Liver (tissue), 9 donors: Measurements from ENCODE around the gene SECISBP2L. TPM values are rescaled to one million over a fixed set of nuclear protein-coding genes. Genes with fewer than 3 reads are reported as not detected.

Experiments
- DNase-seq: peaks from one replicate; pipeline ENCODE4 v3.0.0-alpha.2; 2017; ENCODE audit warnings: low spot score
- H3K27ac ChIP-seq, 2 donors: one replicate each; pipeline ENCODE4 v1.7.0; 2013; ENCODE audit warnings: inconsistent platforms in 2 of 2, low read length in 2 of 2, control low read depth in 1 of 2, low read depth in 1 of 2, mild to moderate bottlenecking in 1 of 2
- H3K27me3 ChIP-seq, 4 donors: one replicate each; pipeline versions ENCODE4 v1.6.1 to v1.7.0; 2013; ENCODE audit warnings: low read length in 3 of 4, inconsistent platforms in 1 of 4, mild to moderate bottlenecking in 1 of 4, moderate library complexity in 1 of 4; ENCODE audit not compliant: control insufficient read depth in 4 of 4, insufficient read depth in 4 of 4
- H3K36me3 ChIP-seq, 4 donors: one replicate each; pipeline versions ENCODE4 v1.6.1 to v1.7.0; 2013; ENCODE audit warnings: low read length in 3 of 4, mild to moderate bottlenecking in 3 of 4, low read depth in 1 of 4, moderate library complexity in 1 of 4; ENCODE audit not compliant: control insufficient read depth in 4 of 4, insufficient read depth in 3 of 4
- H3K4me1 ChIP-seq, 4 donors: one replicate each; pipeline versions ENCODE4 v1.6.1 to v1.7.0; 2013; ENCODE audit warnings: low read length in 3 of 4, mild to moderate bottlenecking in 3 of 4, moderate library complexity in 1 of 4; ENCODE audit not compliant: control insufficient read depth in 4 of 4, insufficient read depth in 4 of 4
- H3K4me3 ChIP-seq, 3 donors: one replicate each; pipeline versions ENCODE4 v1.6.1 to v1.7.0; 2013; ENCODE audit warnings: low read length in 3 of 3, control low read depth in 1 of 3, low read depth in 1 of 3, mild to moderate bottlenecking in 1 of 3
- H3K9ac ChIP-seq, 2 donors: one replicate each; pipeline ENCODE4 v1.7.0; 2013; ENCODE audit warnings: low read length in 2 of 2, mild to moderate bottlenecking in 2 of 2, moderate library complexity in 2 of 2, control low read depth in 1 of 2, low read depth in 1 of 2
- H3K9me3 ChIP-seq, 4 donors: one replicate each; pipeline versions ENCODE4 v1.6.1 to v1.7.0; 2013; ENCODE audit warnings: low read length in 3 of 4; ENCODE audit not compliant: control insufficient read depth in 4 of 4
- ATF3 ChIP-seq: IDR thresholded peaks from 2 replicates; pipeline ENCODE4 v1.6.1; 2016; ENCODE audit warnings: antibody characterized with exemption
- EGR1 ChIP-seq, 2 donors: IDR thresholded peaks; 2 replicates each; pipeline ENCODE4 v1.6.1; 2016 to 2018; ENCODE audit warnings: antibody characterized with exemption in 2 of 2, low read depth in 2 of 2
- FOXA1 ChIP-seq: IDR thresholded peaks from 2 replicates; pipeline ENCODE4 v1.6.1; 2016; ENCODE audit warnings: antibody characterized with exemption
- FOXA2 ChIP-seq: IDR thresholded peaks from 2 replicates; pipeline ENCODE4 v1.6.1; 2016; ENCODE audit warnings: antibody characterized with exemption
- HNF4A ChIP-seq, 2 donors: conservative IDR thresholded peaks; 2 replicates each; pipeline ENCODE4 v1.6.1; 2016; ENCODE audit warnings: antibody characterized with exemption in 2 of 2, mild to moderate bottlenecking in 2 of 2
- HNF4G ChIP-seq: IDR thresholded peaks from 2 replicates; pipeline ENCODE4 v1.6.1; 2016; ENCODE audit warnings: antibody characterized with exemption
- JUND ChIP-seq, 2 donors: IDR thresholded peaks; 2 replicates each; pipeline ENCODE4 v1.6.1; 2016; ENCODE audit warnings: antibody characterized with exemption in 2 of 2
- MAX ChIP-seq: IDR thresholded peaks from 2 replicates; pipeline ENCODE4 v1.6.1; 2016; ENCODE audit warnings: antibody characterized with exemption
- RAD21 ChIP-seq, 2 donors: IDR thresholded peaks; 2 replicates each; pipeline ENCODE4 v1.6.1; 2016; ENCODE audit warnings: antibody characterized with exemption in 2 of 2, mild to moderate bottlenecking in 2 of 2
- RXRA ChIP-seq, 2 donors: IDR thresholded peaks; 2 replicates each; pipeline ENCODE4 v1.6.1; 2017 to 2018; ENCODE audit warnings: antibody characterized with exemption in 2 of 2, mild to moderate bottlenecking in 1 of 2
- SP1 ChIP-seq: IDR thresholded peaks from 2 replicates; pipeline ENCODE4 v1.6.1; 2018; ENCODE audit warnings: antibody characterized with exemption, mild to moderate bottlenecking
- TAF1 ChIP-seq: conservative IDR thresholded peaks from 2 replicates; pipeline ENCODE4 v1.6.1; 2016; ENCODE audit warnings: antibody characterized with exemption, mild to moderate bottlenecking
- ZBTB33 ChIP-seq: IDR thresholded peaks from 2 replicates; pipeline ENCODE4 v1.6.1; 2016; ENCODE audit warnings: antibody characterized with exemption
- WGBS: extraction: QIAGEN DNeasy Blood & Tissue Kit; methylation state at CpG from one replicate; pipeline ENCODE4 v1.1.7; 2013; 5-methylcytosine and 5-hydroxymethylcytosine counted together
- polyA plus RNA-seq, 2 donors: library from polyadenylated mRNA; stranded (reverse) in 1 of 2; unstranded in 1 of 2; fragments of 200-250 nt in 1 of 2; fragments of >200 nt in 1 of 2; fragmentation: Nextera tagmentation in 1 of 2; extraction: Ambion mirVana in 1 of 2; gene quantifications; one replicate each; pipeline versions ENCODE4 v1.2.1 to v1.2.3, GENCODE V29; 2013 to 2015
- total RNA-seq, 2 donors: library from RNA; depleted of rRNA; stranded (reverse); fragments of >200 nt; gene quantifications; one replicate each; pipeline ENCODE4 v1.2.3, GENCODE V29; 2014
- TF ChIP-seq, protein P1 (sequence below): IDR thresholded peaks from 2 replicates; pipeline ENCODE4 v1.6.1; 2016; ENCODE audit warnings: antibody characterized with exemption, mild to moderate bottlenecking
- TF ChIP-seq, protein P2 (sequence below): fragments of 150-350 bp; IDR thresholded peaks from 2 replicates; pipeline ENCODE4 v1.5.1; 2017; ENCODE audit warnings: improper control_type of control experiment, low read depth, low read length; ENCODE audit not compliant: missing input control
- donor health status: healthy.
- donor health status: healthy.
- donor health status: healthy.
- donor health status: healthy.
- donor health status: healthy.

The SECISBP2L gene
- total and polyA plus RNA-seq, 4 donors = 5.7 to 15.7 (median 14.3) TPM

GRCh38 chr15:48986240-48986639, 60.0 kb downstream of the SECISBP2L start:
- Histone ChIP-seq H3K27ac (peak overlapping the region in 1 of 2 donors; percentile 28), H3K9me3 (no peaks in the 10 kb centered on the region), H3K9ac (no peak overlapping the region), H3K4me1 (peaks cover 3 to 42% (median 25%) of the 10 kb centered on the region in 4 donors), H3K4me3 (no peak overlapping the region), H3K36me3 (peaks cover 0 to 6% (median 3%) of the 10 kb centered on the region in 4 donors), H3K27me3 (no peaks in the 10 kb centered on the region)
- TF ChIP-seq FOXA2 = peak; percentile 62
- TF ChIP-seq TAF1 = no peak
- TF ChIP-seq HNF4A (conservative IDR thresholded peaks at IDR 0.05) = peak in 1 of 2 donors; percentile 36
- peak in 1 of 2 donors; percentile 36 for TF ChIP-seq RXRA (IDR thresholded peaks at IDR 0.05)
- no peak for DNase-seq
- 53% methylated on average over 5 of the region's 5 CpGs for WGBS

- H3K27ac ChIP-seq = no peak overlapping the region
- H3K4me3 ChIP-seq = no peak overlapping the region
- 80% methylated on average over 3 of the region's 3 CpGs for WGBS
- H3K36me3 ChIP-seq = peaks cover 0 to 6% (median 1%) of the 10 kb centered on the region in 4 donors
- DNase-seq = no peak
- no peaks in the 10 kb centered on the region for H3K27me3 ChIP-seq
- TF ChIP-seq RAD21 (IDR thresholded peaks at IDR 0.05) = no peak
- TF ChIP-seq ZBTB33 = no peak
- no peak for TF ChIP-seq FOXA2
- no peak for TF ChIP-seq FOXA1
- TF ChIP-seq HNF4G = no peak
- TF ChIP-seq, protein P1, sequence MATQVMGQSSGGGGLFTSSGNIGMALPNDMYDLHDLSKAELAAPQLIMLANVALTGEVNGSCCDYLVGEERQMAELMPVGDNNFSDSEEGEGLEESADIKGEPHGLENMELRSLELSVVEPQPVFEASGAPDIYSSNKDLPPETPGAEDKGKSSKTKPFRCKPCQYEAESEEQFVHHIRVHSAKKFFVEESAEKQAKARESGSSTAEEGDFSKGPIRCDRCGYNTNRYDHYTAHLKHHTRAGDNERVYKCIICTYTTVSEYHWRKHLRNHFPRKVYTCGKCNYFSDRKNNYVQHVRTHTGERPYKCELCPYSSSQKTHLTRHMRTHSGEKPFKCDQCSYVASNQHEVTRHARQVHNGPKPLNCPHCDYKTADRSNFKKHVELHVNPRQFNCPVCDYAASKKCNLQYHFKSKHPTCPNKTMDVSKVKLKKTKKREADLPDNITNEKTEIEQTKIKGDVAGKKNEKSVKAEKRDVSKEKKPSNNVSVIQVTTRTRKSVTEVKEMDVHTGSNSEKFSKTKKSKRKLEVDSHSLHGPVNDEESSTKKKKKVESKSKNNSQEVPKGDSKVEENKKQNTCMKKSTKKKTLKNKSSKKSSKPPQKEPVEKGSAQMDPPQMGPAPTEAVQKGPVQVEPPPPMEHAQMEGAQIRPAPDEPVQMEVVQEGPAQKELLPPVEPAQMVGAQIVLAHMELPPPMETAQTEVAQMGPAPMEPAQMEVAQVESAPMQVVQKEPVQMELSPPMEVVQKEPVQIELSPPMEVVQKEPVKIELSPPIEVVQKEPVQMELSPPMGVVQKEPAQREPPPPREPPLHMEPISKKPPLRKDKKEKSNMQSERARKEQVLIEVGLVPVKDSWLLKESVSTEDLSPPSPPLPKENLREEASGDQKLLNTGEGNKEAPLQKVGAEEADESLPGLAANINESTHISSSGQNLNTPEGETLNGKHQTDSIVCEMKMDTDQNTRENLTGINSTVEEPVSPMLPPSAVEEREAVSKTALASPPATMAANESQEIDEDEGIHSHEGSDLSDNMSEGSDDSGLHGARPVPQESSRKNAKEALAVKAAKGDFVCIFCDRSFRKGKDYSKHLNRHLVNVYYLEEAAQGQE = no peak
- no peak for TF ChIP-seq JUND (IDR thresholded peaks at IDR 0.05)
- TF ChIP-seq MAX = no peak
- TF ChIP-seq ATF3 = no peak
- no peak for TF ChIP-seq SP1
- TF ChIP-seq, protein P2, sequence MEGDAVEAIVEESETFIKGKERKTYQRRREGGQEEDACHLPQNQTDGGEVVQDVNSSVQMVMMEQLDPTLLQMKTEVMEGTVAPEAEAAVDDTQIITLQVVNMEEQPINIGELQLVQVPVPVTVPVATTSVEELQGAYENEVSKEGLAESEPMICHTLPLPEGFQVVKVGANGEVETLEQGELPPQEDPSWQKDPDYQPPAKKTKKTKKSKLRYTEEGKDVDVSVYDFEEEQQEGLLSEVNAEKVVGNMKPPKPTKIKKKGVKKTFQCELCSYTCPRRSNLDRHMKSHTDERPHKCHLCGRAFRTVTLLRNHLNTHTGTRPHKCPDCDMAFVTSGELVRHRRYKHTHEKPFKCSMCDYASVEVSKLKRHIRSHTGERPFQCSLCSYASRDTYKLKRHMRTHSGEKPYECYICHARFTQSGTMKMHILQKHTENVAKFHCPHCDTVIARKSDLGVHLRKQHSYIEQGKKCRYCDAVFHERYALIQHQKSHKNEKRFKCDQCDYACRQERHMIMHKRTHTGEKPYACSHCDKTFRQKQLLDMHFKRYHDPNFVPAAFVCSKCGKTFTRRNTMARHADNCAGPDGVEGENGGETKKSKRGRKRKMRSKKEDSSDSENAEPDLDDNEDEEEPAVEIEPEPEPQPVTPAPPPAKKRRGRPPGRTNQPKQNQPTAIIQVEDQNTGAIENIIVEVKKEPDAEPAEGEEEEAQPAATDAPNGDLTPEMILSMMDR = no peak
- TF ChIP-seq RXRA (IDR thresholded peaks at IDR 0.05) = no peak
- no peak for TF ChIP-seq HNF4A (conservative IDR thresholded peaks at IDR 0.05)
- no peak for TF ChIP-seq EGR1 (IDR thresholded peaks at IDR 0.05; ENCODE audit: low read depth in 2 of 2)
- H3K9ac ChIP-seq = no peak overlapping the region
- peaks cover 3 to 42% (median 25%) of the 10 kb centered on the region in 4 donors for H3K4me1 ChIP-seq
- no peaks in the 10 kb centered on the region for H3K9me3 ChIP-seq
Observed at GRCh38 chr15:48985516-48985915, 60.7 kb downstream of the SECISBP2L start.
